HG02623 (cell line): Measurements from ENCODE around the gene MARCOL.
"Not testable (repeated sequence)": the region's sequence is repeated elsewhere in the genome, so short reads cannot be mapped to it uniquely, and the experiment has no call there.

Source experiments
- ATAC-seq: cut with Tn5 transposase; IDR thresholded peaks from one replicate; pipeline ENCODE4 v1.9.1; 2021; ENCODE audit warnings: moderate library complexity; ENCODE audit not compliant: unreplicated experiment

Gene MARCOL

DNA sequence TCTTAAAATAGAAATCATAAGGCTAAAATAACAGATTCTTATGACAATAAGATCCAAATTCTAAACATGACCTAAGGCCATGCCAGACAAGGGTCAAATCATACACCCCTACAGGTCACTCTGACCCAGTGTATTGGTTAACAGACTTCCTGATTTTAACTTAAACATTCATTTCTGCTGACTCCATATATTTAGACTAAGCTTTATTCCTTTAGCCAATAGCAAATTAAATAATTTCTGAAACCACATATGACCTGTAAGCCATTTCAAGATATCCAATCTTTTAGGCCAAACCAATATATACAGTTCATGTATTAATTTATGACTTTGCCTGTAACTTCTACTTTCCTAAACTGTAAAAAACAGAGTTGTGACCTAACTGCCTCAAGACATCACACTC is 22.9 kb downstream of the MARCOL start:
- no peak for ATAC-seq

GRCh38 chr5:148267962-148268361 is 29.6 kb downstream of the MARCOL start:
- ATAC-seq, result no peak

- ATAC-seq, result no peak
These were observed 30.2 kb downstream of the MARCOL start, which contains the start of gene SPINK13 for GRCh38 chr5:148268566-148268965. TSS of gene SPINK13 (plus strand) at chr5:148268794. CDS start at chr5:148270073, 1,279 bp downstream.

- ATAC-seq, result not testable (repeated sequence)
These were observed 36.8 kb downstream of the MARCOL start for GRCh38 chr5:148275129-148275528.

DNA sequence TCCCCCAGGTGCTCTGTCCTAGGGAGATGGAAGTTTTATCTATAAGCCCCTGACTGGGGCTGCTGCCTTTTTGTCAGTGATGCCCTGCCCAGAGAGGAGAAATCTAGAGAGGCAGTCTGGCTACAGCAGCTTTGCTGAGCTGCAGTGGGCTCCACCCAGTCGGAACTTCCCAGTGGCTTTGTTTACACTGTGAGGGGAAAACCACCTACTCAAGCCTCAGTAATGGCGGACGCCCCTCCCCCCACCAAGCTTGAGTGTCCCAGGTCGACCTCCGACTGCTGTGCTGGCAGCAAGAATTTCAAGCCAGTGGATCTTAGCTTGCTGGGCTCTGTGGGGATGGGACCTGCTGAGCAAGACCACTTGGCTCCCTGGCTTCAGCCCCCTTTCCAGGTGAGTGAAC is 42.6 kb downstream of the MARCOL start:
- ATAC-seq, result not testable (repeated sequence)

DNA sequence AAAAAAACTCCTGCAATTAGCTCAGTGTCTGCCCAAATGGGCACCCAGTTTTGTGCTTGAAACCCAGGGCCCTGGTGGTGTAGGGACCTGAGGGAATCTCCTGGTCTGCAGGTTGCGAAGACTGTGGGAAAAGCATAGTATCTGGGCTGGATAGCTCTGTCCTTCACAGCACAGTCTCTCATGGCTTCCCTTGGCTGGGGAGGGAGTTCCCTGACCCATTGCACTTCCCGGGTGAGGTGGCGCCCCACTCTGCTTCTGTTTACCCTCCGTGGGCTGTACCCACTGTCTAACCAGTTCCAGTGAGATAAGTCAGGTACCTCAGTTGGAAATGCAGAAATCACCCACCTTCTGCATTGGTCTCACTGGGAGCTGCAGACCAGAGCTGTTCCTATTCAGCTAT is 43.0 kb downstream of the MARCOL start:
- ATAC-seq, result not testable (repeated sequence)

- ATAC-seq, result no peak
These were observed 52.2 kb downstream of the MARCOL start for GRCh38 chr5:148290271-148291195.
